Thoracic aorta (tissue), 2 donors: ENCODE results near the gene PEPD. TPM values are rescaled to one million over a fixed set of nuclear protein-coding genes. Genes with fewer than 3 reads are reported as not detected.

ENCODE experiments used
- ATAC-seq: fragments of 150-250 bp; one replicate; pipeline ENCODE4 v1.8.0; 2017; ENCODE audit warnings: low read depth; ENCODE audit not compliant: insufficient number of reproducible peaks, low FRiP score
- DNase-seq: peaks from one replicate; pipeline ENCODE4 v3.0.0-alpha.2; 2020; ENCODE audit warnings: low spot score
- H3K27ac ChIP-seq, 2 donors: fragments of 200-600 bp; sonication (generic); 1 replicate in 1 of 2; 2 replicates in 1 of 2; pipeline ENCODE4 v1.5.1; 2016; ENCODE audit warnings: mild to moderate bottlenecking in 2 of 2, moderate library complexity in 2 of 2
- H3K27me3 ChIP-seq: fragments of 200-600 bp; sonication (generic); replicated peaks from 2 replicates; pipeline ENCODE4 v1.6.0; 2016; ENCODE audit warnings: mild to moderate bottlenecking; ENCODE audit not compliant: insufficient read depth
- H3K36me3 ChIP-seq: fragments of 200-600 bp; sonication (generic); one replicate; pipeline ENCODE4 v1.5.1; 2016
- H3K4me1 ChIP-seq, 2 donors: fragments of 200-600 bp; sonication (generic); 1 replicate in 1 of 2; 2 replicates in 1 of 2; pipeline versions ENCODE4 v1.5.1 to v1.6.0; 2016; ENCODE audit warnings: low read depth in 2 of 2, mild to moderate bottlenecking in 1 of 2; ENCODE audit not compliant: control insufficient read depth in 1 of 2
- H3K4me3 ChIP-seq: fragments of 200-600 bp; sonication (generic); 2 replicates; pipeline ENCODE4 v1.5.1; 2016; ENCODE audit warnings: mild to moderate bottlenecking
- H3K9me3 ChIP-seq: fragments of 200-600 bp; sonication (generic); 2 replicates; pipeline ENCODE4 v1.5.1; 2016
- total RNA-seq, 2 donors: library from RNA; depleted of rRNA; stranded (reverse); fragments of >200 nt; gene quantifications; one replicate each; pipeline versions ENCODE4 v1.1.0 to v1.2.3, GENCODE V29; 2016
- TF ChIP-seq, protein P1 (sequence below): fragments of 200-600 bp; sonication (generic); IDR thresholded peaks from one replicate; pipeline ENCODE4 v1.5.1; 2019; ENCODE audit warnings: antibody characterized with exemption

Gene PEPD
- total RNA-seq, 2 donors from 2014 or later, result 48.7 to 70.9 TPM

DNA sequence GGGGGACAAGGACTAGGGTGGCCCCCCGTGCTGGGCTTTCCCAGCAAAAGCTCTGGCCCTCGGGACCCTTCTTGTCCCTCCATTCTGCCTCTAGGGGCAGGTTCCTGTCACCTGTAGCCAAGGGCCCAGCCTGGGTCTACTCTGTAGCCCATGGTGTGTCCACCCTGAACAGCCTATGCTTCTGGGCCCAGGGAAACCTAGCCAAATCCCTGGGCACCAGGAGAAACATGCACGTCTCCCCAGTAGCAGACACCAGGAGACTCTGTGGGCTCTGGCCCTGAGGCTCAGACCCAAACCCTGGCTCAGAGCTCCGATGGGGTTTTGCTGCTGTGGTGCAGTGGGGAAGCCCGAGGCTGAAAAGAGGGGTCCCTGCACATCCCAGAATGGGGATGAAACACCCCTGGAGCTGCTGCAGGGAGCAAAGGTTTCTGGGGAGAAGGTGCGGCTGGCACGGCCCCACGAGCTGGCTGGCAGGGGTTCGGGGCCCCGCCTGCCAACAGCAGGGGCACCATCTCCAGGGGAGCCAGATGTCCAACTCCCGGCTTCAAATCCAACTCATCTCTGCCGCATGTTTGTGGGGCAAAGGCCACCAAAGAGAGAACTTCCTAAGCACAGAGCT lies 129.9 kb downstream of the PEPD start:
- DNase-seq (no peak), ATAC-seq (no peak)
- peaks cover 3% of the 10 kb centered on the region for H3K36me3 ChIP-seq
- H3K4me3 ChIP-seq, result no peak overlapping the region
- no peak overlapping the region for H3K27ac ChIP-seq
- peaks cover 22 to 60% of the 10 kb centered on the region in 2 donors for H3K4me1 ChIP-seq
- no peaks in the 10 kb centered on the region for H3K9me3 ChIP-seq
- TF ChIP-seq, protein P1, sequence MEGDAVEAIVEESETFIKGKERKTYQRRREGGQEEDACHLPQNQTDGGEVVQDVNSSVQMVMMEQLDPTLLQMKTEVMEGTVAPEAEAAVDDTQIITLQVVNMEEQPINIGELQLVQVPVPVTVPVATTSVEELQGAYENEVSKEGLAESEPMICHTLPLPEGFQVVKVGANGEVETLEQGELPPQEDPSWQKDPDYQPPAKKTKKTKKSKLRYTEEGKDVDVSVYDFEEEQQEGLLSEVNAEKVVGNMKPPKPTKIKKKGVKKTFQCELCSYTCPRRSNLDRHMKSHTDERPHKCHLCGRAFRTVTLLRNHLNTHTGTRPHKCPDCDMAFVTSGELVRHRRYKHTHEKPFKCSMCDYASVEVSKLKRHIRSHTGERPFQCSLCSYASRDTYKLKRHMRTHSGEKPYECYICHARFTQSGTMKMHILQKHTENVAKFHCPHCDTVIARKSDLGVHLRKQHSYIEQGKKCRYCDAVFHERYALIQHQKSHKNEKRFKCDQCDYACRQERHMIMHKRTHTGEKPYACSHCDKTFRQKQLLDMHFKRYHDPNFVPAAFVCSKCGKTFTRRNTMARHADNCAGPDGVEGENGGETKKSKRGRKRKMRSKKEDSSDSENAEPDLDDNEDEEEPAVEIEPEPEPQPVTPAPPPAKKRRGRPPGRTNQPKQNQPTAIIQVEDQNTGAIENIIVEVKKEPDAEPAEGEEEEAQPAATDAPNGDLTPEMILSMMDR, result no peak
- no peaks in the 10 kb centered on the region for H3K27me3 ChIP-seq

DNA sequence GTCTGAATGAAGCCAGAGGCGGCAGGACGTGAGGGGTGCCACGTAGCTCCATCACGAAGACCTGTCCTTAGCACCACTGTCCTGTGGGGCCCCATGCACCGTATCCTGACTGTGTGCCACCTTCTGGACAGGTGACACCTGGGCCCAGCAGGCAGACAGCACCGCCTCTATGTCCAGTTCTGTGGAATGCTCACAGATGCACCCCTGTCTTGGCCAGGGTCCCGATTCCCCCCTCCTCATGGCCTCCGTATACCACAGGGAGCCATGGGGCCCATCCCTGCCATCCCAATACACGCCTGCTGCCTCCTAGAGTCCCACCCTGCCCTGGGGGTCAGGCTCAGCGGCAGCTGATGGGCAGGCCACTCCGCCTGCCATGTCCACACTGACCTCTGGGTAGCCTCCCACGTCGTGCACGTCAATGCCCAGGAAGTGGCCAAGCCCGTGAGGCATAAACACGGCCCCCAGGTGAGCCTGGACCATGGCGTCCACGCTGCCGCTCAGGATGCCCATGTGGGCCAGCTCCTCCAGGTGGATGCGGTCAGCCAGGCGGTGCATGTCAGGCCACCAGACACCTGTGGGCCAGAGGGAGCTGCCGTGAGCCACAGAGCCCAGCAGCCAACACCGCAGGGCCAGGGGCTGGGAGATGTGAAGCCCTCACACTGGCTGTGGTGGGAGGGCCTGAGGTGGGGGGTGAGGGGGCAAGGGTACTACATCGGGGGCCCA lies 130.5 kb downstream of the PEPD start:
- no peaks in the 10 kb centered on the region for H3K27me3 ChIP-seq
- DNase-seq (no peak), ATAC-seq (no peak)
- no peak overlapping the region for H3K4me3 ChIP-seq
- peaks cover 9% of the 10 kb centered on the region for H3K36me3 ChIP-seq
- no peaks in the 10 kb centered on the region for H3K9me3 ChIP-seq
- no peak overlapping the region for H3K27ac ChIP-seq
- TF ChIP-seq, protein P1, result no peak
- H3K4me1 ChIP-seq, result peaks cover 19 to 55% of the 10 kb centered on the region in 2 donors

DNA sequence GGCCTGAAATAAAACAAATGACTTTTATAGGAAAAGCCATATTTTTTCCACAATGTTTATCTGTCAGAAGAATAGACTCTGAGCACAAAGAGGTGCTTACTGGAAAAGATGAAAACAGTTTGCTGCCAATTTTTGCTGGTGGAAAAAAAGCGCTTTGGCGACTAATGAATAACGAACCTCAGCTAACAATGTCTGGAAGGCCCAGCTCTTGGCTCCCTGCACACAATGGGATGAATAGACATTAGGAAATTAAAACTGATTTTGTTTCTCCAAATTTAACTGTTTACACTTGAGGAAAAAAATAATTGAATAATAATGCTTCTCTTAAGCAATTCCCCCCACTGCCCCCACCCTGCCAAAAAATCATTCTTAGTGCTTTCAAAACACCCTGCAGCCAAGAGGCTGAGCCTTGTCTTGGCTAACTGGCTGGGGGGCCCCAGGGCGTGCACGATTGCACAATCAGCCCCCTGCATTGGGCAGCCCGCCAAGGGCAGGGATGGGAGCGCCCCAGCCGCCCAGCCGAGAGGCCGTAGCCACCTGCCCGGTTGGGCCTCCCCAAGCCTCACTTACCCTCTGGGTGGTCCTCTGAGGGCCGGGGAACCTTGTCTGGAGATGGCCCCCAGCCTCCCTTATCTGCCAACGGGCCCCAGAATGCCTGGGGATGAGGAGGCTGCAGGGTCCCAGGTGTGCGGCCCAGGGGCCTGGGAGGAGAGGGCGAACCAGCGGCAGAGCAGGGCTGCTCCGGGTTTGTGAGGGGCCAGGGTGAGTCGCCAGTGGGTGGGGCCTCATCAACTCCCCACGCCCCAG lies 131.3 kb downstream of the PEPD start:
- peaks cover 13% of the 10 kb centered on the region for H3K36me3 ChIP-seq
- TF ChIP-seq, protein P1, result no peak
- peak overlapping the region in 1 of 2 donors; percentile 20 for H3K27ac ChIP-seq
- no peak overlapping the region for H3K4me3 ChIP-seq
- DNase-seq (no peak), ATAC-seq (no peak)
- no peaks in the 10 kb centered on the region for H3K9me3 ChIP-seq
- H3K4me1 ChIP-seq, result peaks cover 14 to 48% of the 10 kb centered on the region in 2 donors
- no peaks in the 10 kb centered on the region for H3K27me3 ChIP-seq

DNA sequence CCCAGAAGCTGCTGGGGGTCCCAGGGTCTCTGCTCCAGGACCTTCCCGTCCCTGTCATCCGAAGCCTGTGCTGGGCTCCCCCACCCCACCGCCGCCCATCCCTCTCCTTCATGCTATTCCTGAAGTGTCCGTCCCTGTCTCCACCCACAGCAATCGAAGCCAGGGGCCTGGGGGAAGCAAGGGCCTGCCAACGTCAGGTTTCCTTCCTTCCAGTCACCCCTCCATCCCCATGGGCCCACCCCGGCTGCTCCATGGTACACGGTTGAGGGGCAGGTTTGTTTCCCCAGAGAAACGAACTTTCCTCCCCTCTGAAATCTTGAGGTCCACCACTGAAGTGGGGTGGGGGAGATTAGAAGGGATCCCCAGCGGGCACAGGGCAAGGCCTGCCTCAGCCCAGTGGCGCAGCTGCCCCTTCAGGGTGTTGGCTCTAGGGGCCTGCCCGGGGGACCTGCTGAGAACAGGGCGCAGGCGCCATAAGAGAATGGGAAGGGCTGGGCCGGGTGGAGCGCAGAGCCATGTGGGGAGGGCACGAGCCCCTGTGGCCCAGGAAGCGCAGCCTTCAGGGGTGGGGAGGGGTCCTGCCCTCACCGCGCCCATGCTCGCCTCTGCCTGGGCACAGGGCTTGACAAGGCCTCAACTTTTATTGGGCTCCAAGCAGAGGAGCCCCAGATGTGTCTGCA lies 132.0 kb downstream of the PEPD start:
- no peaks in the 10 kb centered on the region for H3K9me3 ChIP-seq
- ATAC-seq (no peak), DNase-seq (no peak)
- H3K4me3 ChIP-seq, result no peak overlapping the region
- H3K27ac ChIP-seq, result peak overlapping the region in 1 of 2 donors; percentile 20
- TF ChIP-seq, protein P1, result no peak
- H3K27me3 ChIP-seq, result no peaks in the 10 kb centered on the region
- H3K4me1 ChIP-seq, result peaks cover 14 to 40% of the 10 kb centered on the region in 2 donors
- peaks cover 13% of the 10 kb centered on the region for H3K36me3 ChIP-seq
